Epithelial cell of esophagus (primary cell): ENCODE measurements around the gene EPHA1.

Experiments used
- DNase-seq: peaks from one replicate; pipeline ENCODE4 v3.0.0; 2010; ENCODE audit warnings: low read depth
- H3K4me3 ChIP-seq: 2 replicates; pipeline ENCODE4 v1.5.1; 2011; ENCODE audit warnings: mild to moderate bottlenecking, low read length, control low read depth
- TF ChIP-seq, protein P1 (sequence below): IDR thresholded peaks from 2 replicates; pipeline ENCODE4 v1.5.1; 2011; ENCODE audit warnings: low read depth, mild to moderate bottlenecking, low read length, control low read depth, inconsistent platforms; ENCODE audit not compliant: insufficient read depth; ENCODE audit errors: missing control alignments

The EPHA1 gene

DNA sequence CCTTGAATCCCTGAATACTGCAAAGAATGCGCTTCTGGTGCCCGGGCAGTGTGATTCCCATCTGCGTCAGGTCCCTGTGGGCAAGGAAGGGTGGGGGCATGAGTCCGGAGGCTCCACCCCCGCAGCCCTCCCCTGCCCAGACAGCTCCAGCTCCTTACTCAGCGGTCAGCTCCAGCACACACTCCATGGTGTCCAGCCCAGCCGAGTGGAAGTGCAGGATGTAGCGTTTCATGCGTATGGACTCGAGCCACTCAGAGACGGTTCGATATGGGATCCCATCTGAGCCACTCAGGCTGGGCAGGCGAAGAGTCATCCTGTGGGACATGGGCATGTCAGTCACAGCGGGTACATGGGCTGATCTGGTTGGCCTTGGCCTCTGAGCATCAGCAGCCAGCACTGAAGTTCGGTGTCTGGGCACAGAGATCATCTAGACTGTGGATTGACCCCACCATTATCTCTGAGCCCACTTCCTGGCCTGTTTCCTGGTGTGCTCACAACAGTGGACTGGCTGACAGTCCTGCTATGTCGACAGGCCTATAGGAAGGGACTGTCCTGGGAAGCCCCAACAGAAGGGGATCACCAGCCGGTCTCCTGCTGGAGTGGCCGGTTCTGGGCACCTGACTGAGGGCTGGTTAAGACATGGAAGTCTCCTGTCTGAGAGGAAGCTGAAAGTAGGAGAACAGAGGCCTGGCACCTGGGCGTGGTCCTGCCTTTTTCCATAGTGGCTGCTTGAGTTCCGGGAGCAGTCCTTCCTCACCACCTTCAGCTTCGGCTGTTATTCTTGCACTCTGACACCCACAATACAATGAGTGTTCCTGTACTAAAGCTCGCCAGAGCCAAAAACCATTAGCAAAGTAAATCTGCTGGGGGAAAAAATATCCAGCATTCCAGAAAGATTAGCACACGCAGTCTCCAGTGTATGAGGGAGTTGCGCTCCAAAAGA, 16.9 kb downstream of the EPHA1 start:
- no peak overlapping the region for H3K4me3 ChIP-seq
- TF ChIP-seq, protein P1, sequence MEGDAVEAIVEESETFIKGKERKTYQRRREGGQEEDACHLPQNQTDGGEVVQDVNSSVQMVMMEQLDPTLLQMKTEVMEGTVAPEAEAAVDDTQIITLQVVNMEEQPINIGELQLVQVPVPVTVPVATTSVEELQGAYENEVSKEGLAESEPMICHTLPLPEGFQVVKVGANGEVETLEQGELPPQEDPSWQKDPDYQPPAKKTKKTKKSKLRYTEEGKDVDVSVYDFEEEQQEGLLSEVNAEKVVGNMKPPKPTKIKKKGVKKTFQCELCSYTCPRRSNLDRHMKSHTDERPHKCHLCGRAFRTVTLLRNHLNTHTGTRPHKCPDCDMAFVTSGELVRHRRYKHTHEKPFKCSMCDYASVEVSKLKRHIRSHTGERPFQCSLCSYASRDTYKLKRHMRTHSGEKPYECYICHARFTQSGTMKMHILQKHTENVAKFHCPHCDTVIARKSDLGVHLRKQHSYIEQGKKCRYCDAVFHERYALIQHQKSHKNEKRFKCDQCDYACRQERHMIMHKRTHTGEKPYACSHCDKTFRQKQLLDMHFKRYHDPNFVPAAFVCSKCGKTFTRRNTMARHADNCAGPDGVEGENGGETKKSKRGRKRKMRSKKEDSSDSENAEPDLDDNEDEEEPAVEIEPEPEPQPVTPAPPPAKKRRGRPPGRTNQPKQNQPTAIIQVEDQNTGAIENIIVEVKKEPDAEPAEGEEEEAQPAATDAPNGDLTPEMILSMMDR: no peak
- no peak for DNase-seq

DNA sequence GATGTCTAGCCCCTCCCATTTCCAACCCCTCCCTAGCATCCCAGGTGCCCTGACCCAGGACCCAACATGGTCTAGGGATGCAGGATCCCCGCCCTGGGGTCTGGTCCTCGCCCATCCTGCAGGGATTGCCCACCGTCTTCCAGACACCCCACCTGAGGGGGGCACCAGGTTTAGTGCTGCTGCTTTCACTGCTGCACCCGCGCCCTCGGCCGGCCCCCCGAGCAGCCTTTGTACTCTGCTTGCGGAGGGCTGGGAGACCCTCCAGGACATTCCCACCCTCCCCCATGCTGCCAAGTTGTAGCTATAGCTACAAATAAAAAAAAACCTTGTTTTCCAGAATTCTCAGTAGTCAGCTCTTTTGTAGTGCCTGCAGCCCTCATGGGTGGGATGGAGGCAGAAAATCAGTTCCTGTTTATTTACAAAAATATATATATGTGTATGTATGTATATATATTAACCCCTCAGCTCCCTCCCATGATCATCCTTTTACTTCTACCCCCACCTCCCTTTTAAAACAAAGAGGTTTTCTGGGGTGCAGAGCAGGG, 17.8 kb downstream of the EPHA1 start:
- H3K4me3 ChIP-seq: no peak overlapping the region
- TF ChIP-seq, protein P1: no peak
- DNase-seq: no peak

- TF ChIP-seq, protein P1: no peak
- no peak for DNase-seq
- no peak overlapping the region for H3K4me3 ChIP-seq
Observed at GRCh38 chr7:143390104-143390772, 18.4 kb downstream of the EPHA1 start.

GRCh38 chr7:143389316-143390103, 19.1 kb downstream of the EPHA1 start:
- DNase-seq: no peak
- H3K4me3 ChIP-seq: no peak overlapping the region
- TF ChIP-seq, protein P1: no peak

DNA sequence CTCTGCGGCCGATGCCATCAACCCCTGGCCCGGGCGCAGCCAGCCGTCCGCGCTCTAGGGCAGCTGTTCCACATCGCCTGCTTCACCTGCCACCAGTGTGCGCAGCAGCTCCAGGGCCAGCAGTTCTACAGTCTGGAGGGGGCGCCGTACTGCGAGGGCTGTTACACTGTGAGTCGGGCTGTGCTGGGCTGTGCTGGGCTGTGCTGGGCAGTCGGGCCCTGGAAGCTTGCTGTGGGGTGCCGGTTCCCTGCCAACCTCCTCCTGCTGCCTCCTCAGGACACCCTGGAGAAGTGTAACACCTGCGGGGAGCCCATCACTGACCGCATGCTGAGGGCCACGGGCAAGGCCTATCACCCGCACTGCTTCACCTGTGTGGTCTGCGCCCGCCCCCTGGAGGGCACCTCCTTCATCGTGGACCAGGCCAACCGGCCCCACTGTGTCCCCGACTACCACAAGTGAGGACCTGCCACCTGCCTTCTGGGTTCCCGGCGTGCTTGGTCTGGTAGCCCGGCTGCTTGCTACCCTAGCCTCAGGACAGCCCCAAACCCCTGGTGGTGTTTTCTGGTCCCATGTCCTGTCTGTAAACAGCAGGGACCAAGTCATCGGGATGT, 20.1 kb downstream of the EPHA1 start:
- TF ChIP-seq, protein P1: no peak
- no peak overlapping the region for H3K4me3 ChIP-seq
- DNase-seq: no peak

DNA sequence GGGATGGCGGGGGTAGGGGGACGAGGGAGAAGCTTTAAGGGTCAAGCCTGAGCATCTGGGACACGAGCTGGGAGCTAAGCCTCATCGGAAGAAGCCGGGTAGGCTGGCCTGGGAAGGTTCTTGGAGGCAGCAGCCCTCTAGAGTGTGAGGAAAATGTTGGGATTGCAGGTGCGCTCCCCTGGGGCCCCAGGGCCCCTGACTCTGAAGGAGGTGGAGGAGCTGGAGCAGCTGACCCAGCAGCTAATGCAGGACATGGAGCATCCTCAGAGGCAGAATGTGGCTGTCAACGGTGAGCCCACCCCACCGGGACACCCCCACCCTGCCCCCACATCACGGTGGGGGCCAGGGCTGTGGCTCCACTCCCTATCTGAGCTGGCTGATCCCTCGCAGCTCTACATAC, 20.6 kb downstream of the EPHA1 start:
- DNase-seq: no peak
- no peak overlapping the region for H3K4me3 ChIP-seq
- TF ChIP-seq, protein P1: no peak
